ENCODE results near the gene PRKN.

DNA sequence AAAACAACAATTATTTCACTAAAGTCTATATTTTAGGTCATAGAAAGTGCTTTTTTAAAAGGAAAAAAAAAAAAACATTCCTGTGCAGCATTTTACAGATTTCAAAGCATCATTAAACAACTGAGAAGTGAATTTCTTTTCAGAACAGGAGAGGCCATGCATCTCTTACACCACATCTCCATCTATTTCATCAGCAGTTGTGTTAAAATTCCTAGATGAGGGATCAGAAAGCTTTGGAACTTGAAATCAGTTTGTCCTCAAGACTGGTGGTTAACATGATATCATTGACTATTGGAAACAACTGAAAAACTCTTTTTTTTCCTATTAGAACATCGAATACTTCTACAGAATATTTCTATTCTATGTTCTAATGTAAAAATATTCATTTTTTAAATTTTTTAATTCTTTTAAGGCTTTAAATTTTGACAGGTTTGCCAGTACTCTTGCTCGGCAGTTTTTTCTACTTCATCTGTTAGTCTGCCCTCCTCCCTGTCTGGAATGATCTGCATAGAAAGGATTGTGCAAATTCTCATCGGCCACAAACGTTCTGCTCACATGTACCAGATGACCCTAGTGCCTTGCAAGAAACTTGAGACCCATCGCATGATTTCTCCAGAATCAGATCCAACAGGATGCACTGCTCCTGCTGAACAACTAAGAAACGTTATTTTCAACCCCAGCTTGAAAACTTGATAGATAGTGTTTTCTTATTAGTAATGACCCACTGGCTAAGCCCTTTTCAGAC is 1042.7 kb downstream of the PRKN start:
- TF ChIP-seq, protein P1, sequence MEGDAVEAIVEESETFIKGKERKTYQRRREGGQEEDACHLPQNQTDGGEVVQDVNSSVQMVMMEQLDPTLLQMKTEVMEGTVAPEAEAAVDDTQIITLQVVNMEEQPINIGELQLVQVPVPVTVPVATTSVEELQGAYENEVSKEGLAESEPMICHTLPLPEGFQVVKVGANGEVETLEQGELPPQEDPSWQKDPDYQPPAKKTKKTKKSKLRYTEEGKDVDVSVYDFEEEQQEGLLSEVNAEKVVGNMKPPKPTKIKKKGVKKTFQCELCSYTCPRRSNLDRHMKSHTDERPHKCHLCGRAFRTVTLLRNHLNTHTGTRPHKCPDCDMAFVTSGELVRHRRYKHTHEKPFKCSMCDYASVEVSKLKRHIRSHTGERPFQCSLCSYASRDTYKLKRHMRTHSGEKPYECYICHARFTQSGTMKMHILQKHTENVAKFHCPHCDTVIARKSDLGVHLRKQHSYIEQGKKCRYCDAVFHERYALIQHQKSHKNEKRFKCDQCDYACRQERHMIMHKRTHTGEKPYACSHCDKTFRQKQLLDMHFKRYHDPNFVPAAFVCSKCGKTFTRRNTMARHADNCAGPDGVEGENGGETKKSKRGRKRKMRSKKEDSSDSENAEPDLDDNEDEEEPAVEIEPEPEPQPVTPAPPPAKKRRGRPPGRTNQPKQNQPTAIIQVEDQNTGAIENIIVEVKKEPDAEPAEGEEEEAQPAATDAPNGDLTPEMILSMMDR (conservative IDR thresholded peaks at IDR 0.05) = no peak
- TF ChIP-seq EZH2 (IDR thresholded peaks at IDR 0.05; ENCODE audit: low read depth) = no peak
